B cell (primary cell): ENCODE results near the gene ME1.

Experiments
- EZH2 ChIP-seq: IDR thresholded peaks from 2 replicates; pipeline ENCODE4 v1.6.1; 2012; ENCODE audit warnings: borderline replicate concordance, low read depth, mild to moderate bottlenecking, moderate library complexity, low read length; ENCODE audit not compliant: insufficient read depth, poor library complexity, severe bottlenecking
- TF ChIP-seq, protein P1 (sequence below): fragments of 200-600 bp; IDR thresholded peaks from one replicate; pipeline ENCODE4 v1.8.0; 2022; ENCODE audit warnings: antibody characterized with exemption, mild to moderate bottlenecking

DNA sequence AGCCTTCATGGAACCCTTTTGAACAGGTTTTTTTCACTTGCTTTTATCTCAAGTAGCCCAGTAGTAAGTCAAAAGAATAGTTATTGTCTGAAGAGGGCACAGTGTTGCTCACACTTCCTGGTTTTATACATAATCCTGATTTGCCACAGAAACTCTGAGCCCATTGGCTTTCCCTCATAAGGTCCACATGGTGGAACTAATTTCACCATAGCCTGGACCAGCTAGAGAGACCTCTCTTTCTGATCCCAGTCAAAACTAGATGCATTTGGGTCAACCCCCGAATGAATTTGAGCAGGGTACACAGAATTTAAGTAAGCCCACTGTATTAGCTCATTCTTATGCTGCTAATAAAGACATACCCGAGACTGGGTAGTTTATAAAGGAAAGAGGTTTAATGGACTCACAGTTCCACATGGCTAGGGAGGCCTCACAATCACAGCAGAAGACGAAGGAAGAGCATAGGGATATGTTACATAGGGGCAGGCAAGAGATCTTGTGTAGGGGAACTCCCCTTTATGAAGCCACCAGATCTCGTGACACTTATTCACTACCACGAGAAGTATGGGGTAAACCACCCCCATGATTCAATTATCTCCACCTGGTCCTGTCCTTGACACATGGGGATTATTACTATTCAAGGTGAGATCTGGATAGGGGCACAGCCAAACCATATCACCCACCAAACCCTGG, 231.5 kb downstream of the ME1 start:
- TF ChIP-seq, protein P1, sequence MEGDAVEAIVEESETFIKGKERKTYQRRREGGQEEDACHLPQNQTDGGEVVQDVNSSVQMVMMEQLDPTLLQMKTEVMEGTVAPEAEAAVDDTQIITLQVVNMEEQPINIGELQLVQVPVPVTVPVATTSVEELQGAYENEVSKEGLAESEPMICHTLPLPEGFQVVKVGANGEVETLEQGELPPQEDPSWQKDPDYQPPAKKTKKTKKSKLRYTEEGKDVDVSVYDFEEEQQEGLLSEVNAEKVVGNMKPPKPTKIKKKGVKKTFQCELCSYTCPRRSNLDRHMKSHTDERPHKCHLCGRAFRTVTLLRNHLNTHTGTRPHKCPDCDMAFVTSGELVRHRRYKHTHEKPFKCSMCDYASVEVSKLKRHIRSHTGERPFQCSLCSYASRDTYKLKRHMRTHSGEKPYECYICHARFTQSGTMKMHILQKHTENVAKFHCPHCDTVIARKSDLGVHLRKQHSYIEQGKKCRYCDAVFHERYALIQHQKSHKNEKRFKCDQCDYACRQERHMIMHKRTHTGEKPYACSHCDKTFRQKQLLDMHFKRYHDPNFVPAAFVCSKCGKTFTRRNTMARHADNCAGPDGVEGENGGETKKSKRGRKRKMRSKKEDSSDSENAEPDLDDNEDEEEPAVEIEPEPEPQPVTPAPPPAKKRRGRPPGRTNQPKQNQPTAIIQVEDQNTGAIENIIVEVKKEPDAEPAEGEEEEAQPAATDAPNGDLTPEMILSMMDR = no peak
- no peak for TF ChIP-seq EZH2
